GM21528 (cell line): ENCODE data around the gene BCL2L1.

Source experiments
- ATAC-seq: cut with Tn5 transposase; IDR thresholded peaks from one replicate; pipeline ENCODE4 v1.9.1; 2021; ENCODE audit warnings: mild to moderate bottlenecking, moderate library complexity; ENCODE audit not compliant: unreplicated experiment, low FRiP score

BCL2L1 gene

GRCh38 chr20:31738729-31739549 is 16.3 kb upstream of the BCL2L1 start, which contains the start of gene TPX2:
Gene TPX2 (plus strand): TSS chr20:31739290. CDS start chr20:31757477, 18,187 bp downstream.
- peak; percentile 95 for ATAC-seq

GRCh38 chr20:31731321-31731717 is 8.7 kb upstream of the BCL2L1 start:
- no peak for ATAC-seq

DNA sequence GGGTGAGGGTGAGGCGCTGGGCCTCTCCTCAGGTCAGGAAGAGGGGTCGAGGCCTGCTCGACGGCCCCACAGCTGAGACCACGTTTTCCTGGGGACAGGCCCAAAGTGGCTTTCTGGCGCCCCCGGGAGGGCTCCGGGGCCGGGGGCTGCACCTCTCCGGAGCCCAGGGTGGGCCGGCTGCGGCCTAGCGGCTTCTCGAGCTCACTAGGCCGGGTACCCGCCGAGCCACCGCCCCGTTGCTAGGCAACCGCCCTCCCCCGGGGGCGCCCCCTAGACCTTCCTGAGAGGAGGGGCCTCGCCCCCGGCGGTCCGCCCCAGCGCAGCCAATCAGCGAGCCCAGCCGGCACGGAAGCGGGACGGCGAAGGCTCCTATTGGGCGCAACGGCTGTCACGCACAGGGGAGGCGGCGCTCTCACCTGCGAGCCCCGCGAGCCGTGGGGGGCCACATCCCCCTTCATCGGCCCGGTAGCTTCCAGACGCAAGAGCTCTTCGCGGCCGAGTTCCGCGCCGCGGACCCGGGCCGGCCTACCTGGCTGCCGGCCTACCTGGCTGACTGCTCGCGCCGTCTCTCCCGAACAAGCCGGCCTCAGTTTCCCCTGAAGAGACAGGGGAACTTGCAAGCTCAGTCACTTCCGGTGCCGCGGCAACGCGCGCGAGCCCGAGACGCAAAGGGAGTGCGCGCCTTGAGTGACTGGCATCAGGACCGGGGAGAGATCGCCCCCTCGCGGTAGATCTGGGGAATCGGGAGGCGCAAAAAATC is 831 bp upstream of the BCL2L1 start:
- peak; percentile 82 for ATAC-seq

DNA sequence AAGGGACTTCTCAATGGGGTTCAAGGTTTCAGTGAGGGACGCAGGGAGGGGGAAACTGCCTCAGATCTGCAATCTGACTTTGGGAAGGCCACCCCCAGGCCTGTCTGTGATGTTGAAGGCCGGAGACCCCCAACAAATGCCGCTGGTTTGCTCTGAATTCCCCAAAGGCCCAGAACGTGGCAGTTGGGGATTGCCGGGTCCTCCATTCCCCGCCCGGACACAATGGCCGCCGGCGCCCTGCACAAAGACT is 326 bp upstream of the BCL2L1 start:
- ATAC-seq, result no peak

- ATAC-seq, result no peak
Measured at GRCh38 chr20:31721408-31722256, 1.0 kb downstream of the BCL2L1 start.

- no peak for ATAC-seq
Measured at GRCh38 chr20:31720486-31721407, 1.9 kb downstream of the BCL2L1 start.

DNA sequence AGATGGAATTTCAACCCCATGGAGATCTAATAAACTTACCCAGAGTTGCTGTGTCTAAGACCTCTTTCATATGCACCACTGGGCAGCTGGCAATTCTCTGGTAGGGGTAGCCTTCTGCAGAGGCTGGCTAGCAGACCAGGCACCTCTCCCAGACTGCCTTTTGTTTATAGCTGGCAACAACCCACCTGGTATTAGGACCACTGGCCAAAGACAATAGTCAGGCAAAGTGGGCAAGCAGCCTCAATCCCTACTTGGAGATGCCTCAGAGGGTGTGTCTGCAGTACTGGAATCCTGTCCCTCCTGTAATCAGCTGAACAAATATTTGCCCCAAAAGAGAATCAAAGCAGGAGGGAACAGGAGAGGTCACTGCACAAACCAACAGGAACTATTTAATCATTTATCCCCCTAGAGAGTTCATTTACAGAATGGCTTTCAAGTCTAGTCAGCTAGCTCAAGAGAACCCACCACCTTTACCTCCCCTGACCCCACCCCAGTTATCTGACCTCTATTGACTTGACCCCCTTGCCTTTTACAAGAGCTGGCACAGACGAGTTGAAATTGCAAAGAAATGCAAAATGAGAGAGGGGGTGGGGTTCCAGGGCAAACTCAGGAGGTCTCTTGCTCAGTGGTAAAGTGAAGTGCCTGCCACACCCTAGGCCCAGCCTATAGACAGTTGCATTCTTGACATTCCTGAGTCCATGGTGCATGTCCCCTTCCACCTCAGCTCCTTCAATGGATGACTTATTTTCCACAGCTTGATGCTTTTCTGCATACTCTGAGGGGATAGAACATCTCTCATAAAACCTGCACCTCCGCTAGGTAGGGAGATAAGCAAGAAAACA is 2.8 kb downstream of the BCL2L1 start:
- no peak for ATAC-seq

DNA sequence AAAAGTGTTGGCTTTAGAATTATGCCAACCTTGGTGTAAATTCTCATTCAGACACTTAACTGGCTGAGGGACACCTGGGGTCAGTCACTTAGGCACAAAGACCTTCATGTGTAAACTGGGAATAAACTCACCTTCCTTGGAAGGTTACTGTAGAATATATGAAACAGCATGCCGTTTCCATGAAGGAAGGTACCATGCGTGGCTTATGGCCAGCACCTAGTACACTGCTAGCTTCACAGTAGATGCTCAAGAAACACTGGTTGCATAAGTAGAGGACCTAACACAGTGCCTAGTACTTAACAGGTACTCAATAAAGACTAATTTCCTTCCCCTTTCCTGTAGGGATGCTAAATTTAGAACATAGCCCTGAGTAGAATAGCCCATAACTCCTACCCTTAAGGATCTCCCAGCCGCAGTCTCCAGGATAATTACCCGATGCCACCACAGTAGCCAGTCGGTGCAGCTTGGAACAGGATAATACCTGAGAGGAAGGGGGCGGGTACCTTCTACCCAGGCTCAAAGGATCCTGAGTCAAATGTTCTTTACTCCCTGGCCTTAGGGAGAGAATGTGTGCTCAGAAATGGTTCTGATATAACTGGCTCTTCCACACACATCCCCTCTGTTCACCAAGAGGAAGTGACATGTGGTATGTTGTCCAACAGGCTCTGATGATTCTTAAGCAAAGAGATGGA is 3.6 kb downstream of the BCL2L1 start:
- ATAC-seq, result no peak

- no peak for ATAC-seq
Measured at GRCh38 chr20:31717478-31718201, 5.0 kb downstream of the BCL2L1 start.

GRCh38 chr20:31716818-31717477 is 5.7 kb downstream of the BCL2L1 start:
- ATAC-seq, result no peak

DNA sequence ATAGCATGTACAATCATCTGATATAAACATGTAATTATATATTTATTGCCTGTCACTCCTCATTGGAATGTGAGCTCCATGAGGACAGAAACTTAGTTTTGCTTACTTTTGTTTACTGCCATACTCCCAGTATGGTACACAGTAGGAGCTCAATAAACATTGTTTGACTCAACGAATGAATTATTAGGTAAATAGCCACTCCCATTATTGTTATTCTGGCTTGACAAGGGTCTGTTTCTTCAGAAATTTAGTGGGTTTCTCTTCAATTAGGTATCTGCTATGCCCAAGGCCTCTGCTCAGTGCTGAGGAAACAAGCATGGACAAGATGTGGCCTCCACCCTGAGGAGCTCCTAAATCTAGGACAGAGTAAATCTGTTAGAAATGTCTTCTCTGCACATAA is 6.3 kb downstream of the BCL2L1 start:
- no peak for ATAC-seq

DNA sequence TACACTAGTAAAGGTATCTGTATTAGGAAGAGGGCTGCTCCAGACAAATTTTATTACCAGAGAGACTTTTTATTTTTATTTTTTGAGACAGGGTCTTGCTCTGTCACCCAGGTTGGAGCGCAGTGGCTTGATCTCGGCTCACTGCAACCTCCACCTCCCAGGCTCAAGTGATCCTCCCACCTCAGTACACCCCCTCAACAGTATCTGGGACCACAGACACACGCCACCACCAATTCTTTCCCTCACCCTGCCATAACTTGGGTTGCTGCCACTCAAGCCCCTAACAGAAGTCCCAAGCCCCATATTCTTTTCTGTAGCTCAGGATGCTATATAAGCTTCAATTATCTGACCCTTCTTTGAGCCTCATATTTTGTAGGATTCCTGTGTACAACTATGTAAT is 6.9 kb downstream of the BCL2L1 start:
- ATAC-seq, result no peak

DNA sequence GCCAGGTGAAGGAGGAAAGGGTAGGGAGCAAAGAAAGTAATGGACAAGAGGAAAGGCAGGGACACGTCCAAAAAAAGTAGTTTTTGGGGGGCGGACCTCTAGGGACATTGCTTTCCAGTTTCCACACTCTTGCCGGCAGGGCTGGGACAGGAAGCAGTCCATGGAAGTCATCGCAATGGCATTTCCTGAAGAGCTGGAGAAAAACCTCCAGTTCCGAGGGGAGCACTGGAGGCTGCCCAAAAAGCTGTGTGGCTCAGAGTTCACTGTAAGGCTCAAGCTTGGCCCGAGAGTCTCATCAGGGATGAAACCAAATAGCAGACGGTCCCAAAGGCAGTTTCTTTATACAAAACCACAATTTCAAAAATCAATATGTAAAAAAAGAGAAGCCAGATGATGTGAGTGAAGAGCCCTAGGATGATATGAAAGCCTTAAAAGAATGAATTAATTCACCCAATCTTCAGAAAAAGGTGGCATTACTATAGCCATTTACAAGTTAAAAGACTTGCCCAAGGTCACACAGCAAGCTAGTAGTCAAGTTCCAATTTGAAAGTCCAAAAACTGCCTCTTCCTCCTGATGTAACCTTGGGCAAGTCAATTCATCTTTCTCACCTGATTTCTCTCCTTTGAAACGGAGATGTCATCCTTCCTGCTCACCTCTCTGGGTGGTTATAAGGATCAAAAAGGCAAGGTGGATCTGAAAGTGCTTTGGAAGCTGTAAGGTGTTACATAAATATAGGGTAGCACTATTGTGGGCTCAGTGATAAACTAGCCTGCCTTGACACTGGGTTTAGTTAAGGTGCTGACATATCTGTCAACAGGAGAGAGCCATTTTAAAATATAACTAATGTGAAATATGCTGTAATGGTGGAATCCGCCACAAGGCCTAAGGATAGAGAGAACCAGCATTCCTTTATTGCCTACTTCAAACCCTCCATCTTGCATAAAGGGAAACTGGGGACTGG is 9.1 kb downstream of the BCL2L1 start:
- no peak for ATAC-seq

DNA sequence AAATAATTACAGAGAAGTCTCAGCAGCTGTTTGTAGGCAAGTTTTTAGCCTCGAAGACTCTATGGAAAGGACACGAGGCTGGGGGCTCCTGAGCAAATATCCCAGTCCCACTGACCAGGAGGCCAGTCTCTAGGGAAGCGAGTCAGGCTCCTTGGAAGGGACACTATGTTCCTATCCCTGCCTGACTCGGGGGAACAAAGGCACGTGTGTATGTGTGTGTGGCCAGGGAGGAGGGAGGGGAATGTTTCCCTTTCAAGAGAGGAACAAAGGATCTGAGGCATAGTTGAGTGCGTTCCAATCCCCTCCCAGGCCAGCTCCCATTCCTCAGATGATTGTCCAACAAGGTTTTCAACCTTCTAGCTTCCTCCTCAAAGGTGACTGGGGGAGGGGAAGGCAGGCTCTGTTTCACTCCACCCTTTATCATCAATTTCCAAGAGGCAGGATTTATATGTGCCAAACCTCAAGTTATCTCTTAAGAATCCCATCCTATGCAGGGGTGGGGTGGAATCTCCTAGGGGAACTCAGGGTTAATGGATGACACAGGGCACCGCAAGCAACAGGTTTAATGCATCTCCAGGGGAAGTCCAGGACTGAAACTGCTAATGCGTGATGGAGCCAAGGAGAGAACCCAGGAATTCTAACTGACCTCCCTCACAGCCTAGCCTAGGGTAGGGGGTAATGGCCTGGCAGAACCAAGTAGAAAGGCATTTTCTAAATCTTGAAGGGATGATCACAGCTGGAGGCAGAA is 9.9 kb downstream of the BCL2L1 start:
- no peak for ATAC-seq

DNA sequence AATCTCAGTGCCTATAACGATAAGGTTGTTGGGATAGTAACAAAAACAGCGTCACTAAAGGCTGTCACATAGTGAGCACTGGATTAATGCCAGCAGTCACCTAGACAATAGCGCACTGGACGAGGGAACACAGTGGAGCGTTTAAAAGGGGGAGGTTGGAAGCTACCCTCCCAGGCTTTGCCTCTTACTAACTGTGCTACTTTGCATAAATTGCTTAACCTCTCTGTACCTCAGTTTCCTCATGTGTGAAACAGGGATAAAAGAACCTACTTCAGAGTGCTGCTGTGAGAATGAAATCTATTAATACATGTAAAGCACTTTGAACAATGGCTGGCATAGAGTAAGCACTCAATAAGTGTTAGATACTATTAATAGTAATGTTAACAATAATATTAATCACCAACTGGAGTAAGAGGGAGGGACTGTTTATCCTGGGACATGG is 10.5 kb downstream of the BCL2L1 start:
- no peak for ATAC-seq
